Activated CD8-positive, alpha-beta T cell treated with anti-CD3 and anti-CD28 coated beads, Interleukin-2, amount 10 ng/mL, durations not matched to agents 7 days and 5 days (primary cell): ENCODE data around the gene MAGI2. TPM values are rescaled to one million over a fixed set of nuclear protein-coding genes. Genes with fewer than 3 reads are reported as not detected.

Experiments used
- ATAC-seq: fragments of 150-1000 bp; cut with Tn5 transposase; one replicate; pipeline ENCODE4 v1.10.0; 2021; ENCODE audit warnings: moderate library complexity
- CTCF ChIA-PET: fragments of 350-600 bp; sonication (Branson Sonifier 250); formaldehyde crosslinking; loops from one replicate; lab custom pipeline; 2021; ENCODE audit warnings: antibody characterized with exemption; lab: Charles Lee
- POLR2A ChIA-PET: fragments of 350-600 bp; sonication (Branson Sonifier 250); formaldehyde crosslinking; loops from one replicate; lab custom pipeline; 2021; ENCODE audit warnings: antibody characterized with exemption; lab: Charles Lee
- DNase-seq: peaks from one replicate; pipeline ENCODE4 v3.0.0-alpha.2; 2020
- H3K27ac Mint-ChIP-seq: one replicate; pipeline ENCODE4 v1.8.0; 2021; ENCODE audit warnings: mild to moderate bottlenecking, mixed read lengths
- H3K27me3 Mint-ChIP-seq: one replicate; pipeline ENCODE4 v1.8.0; 2021; ENCODE audit warnings: low read depth, mixed read lengths
- H3K36me3 Mint-ChIP-seq: one replicate; pipeline ENCODE4 v1.8.0; 2021; ENCODE audit warnings: low read depth, mixed read lengths
- H3K4me1 Mint-ChIP-seq: one replicate; pipeline ENCODE4 v1.8.0; 2021; ENCODE audit warnings: low read depth, mixed read lengths
- H3K4me3 Mint-ChIP-seq: one replicate; pipeline ENCODE4 v1.8.0; 2021; ENCODE audit warnings: mild to moderate bottlenecking, mixed read lengths
- H3K9me3 Mint-ChIP-seq: one replicate; pipeline ENCODE4 v1.8.0; 2022; ENCODE audit warnings: mixed read lengths; ENCODE audit not compliant: insufficient read depth
- total RNA-seq, 2 experiments: library from RNA; stranded (reverse); gene quantifications; one replicate each; pipeline ENCODE4 v1.2.3, GENCODE V29; 2021

Gene MAGI2
- total RNA-seq, 2 experiments from 2014 or later: 0.05 TPM; not detected in 1

GRCh38 chr7:78953090-78953489 lies 500.4 kb downstream of the MAGI2 start:
- ATAC-seq (no peak), DNase-seq (no peak)
- Mint-ChIP-seq H3K4me3 (no peak overlapping the region), H3K4me1 (no peaks in the 10 kb centered on the region), H3K9me3 (no peaks in the 10 kb centered on the region), H3K36me3 (no peaks in the 10 kb centered on the region), H3K27ac (no peak overlapping the region), H3K27me3 (no peaks in the 10 kb centered on the region)
- ChIA-PET POLR2A (no interaction called here), CTCF (no interaction called here)

- Mint-ChIP-seq H3K9me3 (no peaks in the 10 kb centered on the region), H3K36me3 (no peaks in the 10 kb centered on the region), H3K4me3 (no peak overlapping the region), H3K27me3 (no peaks in the 10 kb centered on the region), H3K27ac (no peak overlapping the region), H3K4me1 (no peaks in the 10 kb centered on the region)
- DNase-seq: no peak
- ChIA-PET POLR2A (no interaction called here), CTCF (no interaction called here)
- no peak for ATAC-seq
Measured at GRCh38 chr7:78939669-78940068, 513.8 kb downstream of the MAGI2 start.

- H3K4me3 Mint-ChIP-seq: no peak overlapping the region
- ATAC-seq (no peak), DNase-seq (no peak)
- CTCF ChIA-PET: no interaction called here
- H3K27ac Mint-ChIP-seq: no peak overlapping the region
- H3K4me1 Mint-ChIP-seq: no peaks in the 10 kb centered on the region
- no peaks in the 10 kb centered on the region for H3K9me3 Mint-ChIP-seq
- POLR2A ChIA-PET: no interaction called here
- no peaks in the 10 kb centered on the region for H3K36me3 Mint-ChIP-seq
- H3K27me3 Mint-ChIP-seq: no peaks in the 10 kb centered on the region
Measured at GRCh38 chr7:78924581-78924980, 528.9 kb downstream of the MAGI2 start.

GRCh38 chr7:78912781-78913180 lies 540.7 kb downstream of the MAGI2 start:
- CTCF ChIA-PET: no interaction called here
- no peak for ATAC-seq
- no peak for DNase-seq
- H3K27ac Mint-ChIP-seq: no peak overlapping the region
- POLR2A ChIA-PET: no interaction called here
- no peaks in the 10 kb centered on the region for H3K27me3 Mint-ChIP-seq
- H3K4me1 Mint-ChIP-seq: no peaks in the 10 kb centered on the region
- peaks cover 6% of the 10 kb centered on the region for H3K9me3 Mint-ChIP-seq
- no peak overlapping the region for H3K4me3 Mint-ChIP-seq
- H3K36me3 Mint-ChIP-seq: no peaks in the 10 kb centered on the region

GRCh38 chr7:78906735-78907134 lies 546.7 kb downstream of the MAGI2 start:
- H3K27me3 Mint-ChIP-seq: no peaks in the 10 kb centered on the region
- ChIA-PET POLR2A (no interaction called here), CTCF (no interaction called here)
- H3K36me3 Mint-ChIP-seq: no peaks in the 10 kb centered on the region
- ATAC-seq: no peak
- H3K27ac Mint-ChIP-seq: no peak overlapping the region
- no peak for DNase-seq
- H3K4me1 Mint-ChIP-seq: no peaks in the 10 kb centered on the region
- no peak overlapping the region for H3K4me3 Mint-ChIP-seq
- H3K9me3 Mint-ChIP-seq: peaks cover 9% of the 10 kb centered on the region

GRCh38 chr7:78905436-78905835 lies 548.0 kb downstream of the MAGI2 start:
- POLR2A ChIA-PET: no interaction called here
- no peaks in the 10 kb centered on the region for H3K4me1 Mint-ChIP-seq
- DNase-seq (no peak), ATAC-seq (no peak)
- peaks cover 9% of the 10 kb centered on the region for H3K9me3 Mint-ChIP-seq
- CTCF ChIA-PET: no interaction called here
- H3K4me3 Mint-ChIP-seq: no peak overlapping the region
- no peaks in the 10 kb centered on the region for H3K27me3 Mint-ChIP-seq
- H3K27ac Mint-ChIP-seq: no peak overlapping the region
- no peaks in the 10 kb centered on the region for H3K36me3 Mint-ChIP-seq

GRCh38 chr7:78904983-78905382 lies 548.5 kb downstream of the MAGI2 start:
- ChIA-PET CTCF (no interaction called here), POLR2A (no interaction called here)
- no peaks in the 10 kb centered on the region for H3K4me1 Mint-ChIP-seq
- H3K4me3 Mint-ChIP-seq: no peak overlapping the region
- H3K9me3 Mint-ChIP-seq: peaks cover 9% of the 10 kb centered on the region
- no peaks in the 10 kb centered on the region for H3K36me3 Mint-ChIP-seq
- ATAC-seq (no peak), DNase-seq (no peak)
- H3K27ac Mint-ChIP-seq: no peak overlapping the region
- no peaks in the 10 kb centered on the region for H3K27me3 Mint-ChIP-seq

GRCh38 chr7:78901566-78901965 lies 551.9 kb downstream of the MAGI2 start:
- H3K9me3 Mint-ChIP-seq: peaks cover 10% of the 10 kb centered on the region
- no peak overlapping the region for H3K4me3 Mint-ChIP-seq
- DNase-seq: no peak
- H3K27me3 Mint-ChIP-seq: no peaks in the 10 kb centered on the region
- H3K27ac Mint-ChIP-seq: no peak overlapping the region
- no peaks in the 10 kb centered on the region for H3K36me3 Mint-ChIP-seq
- no peaks in the 10 kb centered on the region for H3K4me1 Mint-ChIP-seq
- ChIA-PET POLR2A (no interaction called here), CTCF (no interaction called here)
- ATAC-seq: no peak

GRCh38 chr7:78900806-78901205 lies 552.7 kb downstream of the MAGI2 start:
- H3K4me1 Mint-ChIP-seq: no peaks in the 10 kb centered on the region
- peaks cover 10% of the 10 kb centered on the region for H3K9me3 Mint-ChIP-seq
- no peaks in the 10 kb centered on the region for H3K27me3 Mint-ChIP-seq
- no peak overlapping the region for H3K27ac Mint-ChIP-seq
- no peak for ATAC-seq
- no peaks in the 10 kb centered on the region for H3K36me3 Mint-ChIP-seq
- no peak for DNase-seq
- H3K4me3 Mint-ChIP-seq: no peak overlapping the region
- ChIA-PET CTCF (no interaction called here), POLR2A (no interaction called here)

GRCh38 chr7:78895393-78895792 lies 558.1 kb downstream of the MAGI2 start:
- Mint-ChIP-seq H3K4me1 (no peaks in the 10 kb centered on the region), H3K36me3 (no peaks in the 10 kb centered on the region), H3K27ac (no peak overlapping the region), H3K4me3 (no peak overlapping the region), H3K9me3 (peaks cover 6% of the 10 kb centered on the region), H3K27me3 (no peaks in the 10 kb centered on the region)
- ATAC-seq (no peak), DNase-seq (no peak)
- ChIA-PET CTCF (no interaction called here), POLR2A (no interaction called here)

- no peaks in the 10 kb centered on the region for H3K36me3 Mint-ChIP-seq
- H3K27ac Mint-ChIP-seq: no peak overlapping the region
- H3K27me3 Mint-ChIP-seq: no peaks in the 10 kb centered on the region
- no peaks in the 10 kb centered on the region for H3K4me1 Mint-ChIP-seq
- no peak overlapping the region for H3K4me3 Mint-ChIP-seq
- no peak for DNase-seq
- POLR2A ChIA-PET: no interaction called here
- CTCF ChIA-PET: no interaction called here
- no peak for ATAC-seq
- peaks cover 19% of the 10 kb centered on the region for H3K9me3 Mint-ChIP-seq
Measured at GRCh38 chr7:78879206-78879605, 574.3 kb downstream of the MAGI2 start.

- Mint-ChIP-seq H3K27me3 (no peaks in the 10 kb centered on the region), H3K4me3 (no peak overlapping the region), H3K27ac (no peak overlapping the region), H3K4me1 (no peaks in the 10 kb centered on the region), H3K36me3 (no peaks in the 10 kb centered on the region), H3K9me3 (peaks cover 13% of the 10 kb centered on the region)
- ATAC-seq (no peak), DNase-seq (no peak)
- POLR2A ChIA-PET: no interaction called here
- CTCF ChIA-PET: no interaction called here
Measured at GRCh38 chr7:78873117-78873516, 580.4 kb downstream of the MAGI2 start.

GRCh38 chr7:78864339-78864738 lies 589.1 kb downstream of the MAGI2 start:
- ChIA-PET CTCF (no interaction called here), POLR2A (no interaction called here)
- no peaks in the 10 kb centered on the region for H3K27me3 Mint-ChIP-seq

More at GRCh38 chr7:78864339-78864738, 589.1 kb downstream of the MAGI2 start:
- DNase-seq (no peak), ATAC-seq (no peak)
- Mint-ChIP-seq H3K9me3 (peaks cover 3% of the 10 kb centered on the region), H3K4me1 (no peaks in the 10 kb centered on the region), H3K36me3 (no peaks in the 10 kb centered on the region), H3K4me3 (no peak overlapping the region), H3K27ac (no peak overlapping the region)
